ENCODE data around the gene PDE3A. TPM values are rescaled to one million over a fixed set of nuclear protein-coding genes. Genes with fewer than 3 reads are reported as not detected.

The PDE3A gene
- total and polyA plus RNA-seq, 3 donors from 2014 or later, result 1.6 to 4.8 (median 2.7) TPM

DNA sequence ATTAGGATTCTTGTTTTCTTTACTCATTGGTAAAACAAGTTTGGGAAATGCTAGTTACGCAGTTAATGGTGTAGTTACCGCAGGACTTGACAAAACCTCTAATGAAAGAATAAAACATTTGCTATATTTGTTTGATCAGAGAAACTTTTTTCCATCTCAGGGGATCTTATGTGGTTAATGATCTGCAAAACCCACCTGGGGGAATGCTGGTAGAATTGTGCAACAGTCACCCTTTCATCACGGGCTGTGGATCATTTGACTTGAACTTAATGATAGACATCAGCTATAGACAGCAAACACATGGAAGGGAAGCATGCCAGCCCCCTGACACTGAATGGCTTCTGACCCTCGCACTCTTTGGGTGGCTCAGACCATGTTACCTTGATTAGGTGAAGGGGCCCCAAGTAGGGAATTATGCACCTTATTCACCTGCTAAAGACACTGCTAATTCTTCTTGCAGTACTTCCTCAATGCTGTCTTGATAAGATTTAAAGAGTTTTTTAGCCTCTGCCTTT is 84.2 kb downstream of the PDE3A start:
- 91 to 92% methylated on average over 4 of the region's 4 CpGs for WGBS, 2 donors
- Histone ChIP-seq H3K27me3 (no peaks in the 10 kb centered on the region), H3K9me3 (no peaks in the 10 kb centered on the region), H3K4me3 (no peak overlapping the region), H3K36me3 (ENCODE audit: low read depth, missing control alignments) (no peaks in the 10 kb centered on the region), H3K27ac (no peak overlapping the region), H3K4me1 (no peaks in the 10 kb centered on the region)
- TF ChIP-seq, protein P1, sequence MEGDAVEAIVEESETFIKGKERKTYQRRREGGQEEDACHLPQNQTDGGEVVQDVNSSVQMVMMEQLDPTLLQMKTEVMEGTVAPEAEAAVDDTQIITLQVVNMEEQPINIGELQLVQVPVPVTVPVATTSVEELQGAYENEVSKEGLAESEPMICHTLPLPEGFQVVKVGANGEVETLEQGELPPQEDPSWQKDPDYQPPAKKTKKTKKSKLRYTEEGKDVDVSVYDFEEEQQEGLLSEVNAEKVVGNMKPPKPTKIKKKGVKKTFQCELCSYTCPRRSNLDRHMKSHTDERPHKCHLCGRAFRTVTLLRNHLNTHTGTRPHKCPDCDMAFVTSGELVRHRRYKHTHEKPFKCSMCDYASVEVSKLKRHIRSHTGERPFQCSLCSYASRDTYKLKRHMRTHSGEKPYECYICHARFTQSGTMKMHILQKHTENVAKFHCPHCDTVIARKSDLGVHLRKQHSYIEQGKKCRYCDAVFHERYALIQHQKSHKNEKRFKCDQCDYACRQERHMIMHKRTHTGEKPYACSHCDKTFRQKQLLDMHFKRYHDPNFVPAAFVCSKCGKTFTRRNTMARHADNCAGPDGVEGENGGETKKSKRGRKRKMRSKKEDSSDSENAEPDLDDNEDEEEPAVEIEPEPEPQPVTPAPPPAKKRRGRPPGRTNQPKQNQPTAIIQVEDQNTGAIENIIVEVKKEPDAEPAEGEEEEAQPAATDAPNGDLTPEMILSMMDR (IDR thresholded peaks at IDR 0.05), result no peak
- TF ChIP-seq POLR2A (IDR thresholded peaks at IDR 0.05), result no peak
- intact Hi-C loops (cut with DNase I; ENCODE audit: low total_unique reads), result no loop called here
- DNase-seq, result no peak

- Histone ChIP-seq H3K4me3 (no peak overlapping the region), H3K9me3 (no peaks in the 10 kb centered on the region), H3K36me3 (ENCODE audit: low read depth, missing control alignments) (no peaks in the 10 kb centered on the region), H3K27ac (no peak overlapping the region), H3K27me3 (no peaks in the 10 kb centered on the region), H3K4me1 (no peaks in the 10 kb centered on the region)
- intact Hi-C loops (cut with DNase I; ENCODE audit: low total_unique reads), result no loop called here
- DNase-seq, result no peak
- no peak for TF ChIP-seq POLR2A (IDR thresholded peaks at IDR 0.05)
- TF ChIP-seq, protein P1 (IDR thresholded peaks at IDR 0.05), result no peak
- WGBS, 2 donors, result 91 to 93% methylated on average over 6 of the region's 6 CpGs
Measured at GRCh38 chr12:20453756-20454310, 85.5 kb downstream of the PDE3A start.

GRCh38 chr12:20455001-20455706 is 86.8 kb downstream of the PDE3A start:
- H3K27ac ChIP-seq, result no peak overlapping the region
- 38 to 64% methylated on average over 4 of the region's 4 CpGs for WGBS, 2 donors

GRCh38 chr12:20457582-20457981 is 89.2 kb downstream of the PDE3A start:
- H3K9me3 ChIP-seq, result no peaks in the 10 kb centered on the region
- WGBS, 2 donors, result 90 to 92% methylated on average over 2 of the region's 2 CpGs
- no peaks in the 10 kb centered on the region for H3K36me3 ChIP-seq (ENCODE audit: low read depth, missing control alignments)
- intact Hi-C loops (cut with DNase I; ENCODE audit: low total_unique reads), result no loop called here
- no peaks in the 10 kb centered on the region for H3K4me1 ChIP-seq
- TF ChIP-seq, protein P1 (IDR thresholded peaks at IDR 0.05), result no peak
- TF ChIP-seq POLR2A (IDR thresholded peaks at IDR 0.05), result no peak
- H3K27ac ChIP-seq, result no peak overlapping the region
- DNase-seq, result no peak
- H3K27me3 ChIP-seq, result no peaks in the 10 kb centered on the region
- H3K4me3 ChIP-seq, result no peak overlapping the region

More at GRCh38 chr12:20455001-20455706, 86.8 kb downstream of the PDE3A start:
- no peak for DNase-seq
- no peaks in the 10 kb centered on the region for H3K4me1 ChIP-seq
- no peaks in the 10 kb centered on the region for H3K27me3 ChIP-seq
- H3K36me3 ChIP-seq (ENCODE audit: low read depth, missing control alignments), result no peaks in the 10 kb centered on the region
- TF ChIP-seq, protein P1 (IDR thresholded peaks at IDR 0.05), result no peak
- no peak for TF ChIP-seq POLR2A (IDR thresholded peaks at IDR 0.05)
- intact Hi-C loops (cut with DNase I; ENCODE audit: low total_unique reads), result no loop called here
- H3K9me3 ChIP-seq, result no peaks in the 10 kb centered on the region
- H3K4me3 ChIP-seq, result no peak overlapping the region
